Karpas-422 (cell line): Measurements from ENCODE around the gene STK17A. TPM values are rescaled to one million over a fixed set of nuclear protein-coding genes. Genes with fewer than 3 reads are reported as not detected.

Experiments used
- DNase-seq: peaks from one replicate; pipeline ENCODE4 v3.0.0-alpha.2; 2015
- H2AFZ ChIP-seq: fragments of 200-600 bp; sonication (generic); 2 replicates; pipeline ENCODE4 v1.6.1; 2014; ENCODE audit warnings: antibody characterized with exemption, low read length, mixed read lengths
- H3K27ac ChIP-seq: fragments of 200-600 bp; sonication (generic); 2 replicates; pipeline ENCODE4 v1.5.1; 2014; ENCODE audit warnings: mild to moderate bottlenecking, low read length, moderate library complexity
- H3K27me3 ChIP-seq: fragments of 200-600 bp; sonication (generic); 2 replicates; pipeline ENCODE4 v1.6.1; 2014; ENCODE audit warnings: low read length, mixed read lengths
- H3K36me3 ChIP-seq: fragments of 200-600 bp; sonication (generic); 2 replicates; pipeline ENCODE4 v1.6.1; 2014; ENCODE audit warnings: low read length, mixed read lengths; ENCODE audit not compliant: insufficient read depth
- H3K4me1 ChIP-seq: fragments of 200-600 bp; sonication (generic); 2 replicates; pipeline ENCODE4 v1.6.1; 2014; ENCODE audit warnings: mild to moderate bottlenecking, low read length, mixed read lengths
- H3K4me2 ChIP-seq: fragments of 200-600 bp; sonication (generic); 2 replicates; pipeline ENCODE4 v1.6.1; 2014; ENCODE audit warnings: low read length, low read depth, mild to moderate bottlenecking; ENCODE audit not compliant: poor library complexity, severe bottlenecking
- H3K4me3 ChIP-seq: fragments of 200-600 bp; sonication (generic); 2 replicates; pipeline ENCODE4 v1.5.1; 2014; ENCODE audit warnings: mild to moderate bottlenecking, antibody characterized with exemption, low read length, mixed read lengths
- H3K79me2 ChIP-seq: fragments of 200-600 bp; sonication (generic); 2 replicates; pipeline ENCODE4 v1.6.1; 2014; ENCODE audit warnings: mild to moderate bottlenecking, low read length, mixed read lengths
- H3K9ac ChIP-seq: fragments of 200-600 bp; sonication (generic); 2 replicates; pipeline ENCODE4 v1.6.0; 2014; ENCODE audit warnings: low read length
- H3K9me2 ChIP-seq: fragments of 200-600 bp; sonication (generic), shearing (Covaris generic); replicated peaks from 2 replicates; pipeline ENCODE4 v1.6.0; 2014; ENCODE audit warnings: mild to moderate bottlenecking, low read length, moderate library complexity; ENCODE audit not compliant: insufficient read depth
- H3K9me3 ChIP-seq: fragments of 300-700, 200-600 bp; sonication (generic); 2 replicates; pipeline ENCODE4 v1.6.1; 2014; ENCODE audit warnings: low read length, mixed read lengths
- H4K20me1 ChIP-seq: fragments of 200-600 bp; sonication (generic); 2 replicates; pipeline ENCODE4 v1.6.1; 2014; ENCODE audit warnings: mild to moderate bottlenecking, antibody characterized with exemption, low read length, low read depth; ENCODE audit not compliant: insufficient read depth
- total RNA-seq: library from RNA; depleted of rRNA; stranded (reverse); fragments of >200 nt; shearing (Covaris generic); gene quantifications from 2 replicates; pipeline ENCODE4 v1.2.3, GENCODE V29; 2014; ENCODE audit warnings: low replicate concordance

The STK17A gene
- total RNA-seq, 1 experiment from 2014 or later = 8.2 TPM

DNA sequence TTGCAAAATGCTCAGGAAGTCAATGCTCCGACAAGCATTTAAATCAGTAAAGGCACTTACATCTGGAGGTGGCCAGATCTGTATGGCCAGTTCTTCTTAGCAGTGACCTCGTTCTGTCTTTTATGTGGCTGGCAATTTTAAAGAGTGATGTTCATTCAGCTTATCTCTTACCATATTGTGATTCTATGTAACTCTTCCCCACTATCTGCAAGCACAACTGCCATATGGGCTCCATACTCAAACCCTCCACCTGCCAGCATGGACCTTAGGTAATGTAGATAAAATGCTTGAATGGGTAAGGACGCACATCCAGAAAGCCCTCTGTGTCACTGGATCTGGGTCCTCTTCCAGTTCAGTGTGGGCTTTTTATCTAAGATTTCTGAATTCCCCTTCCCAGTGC lies 42.4 kb upstream of the STK17A start:
- no peaks in the 10 kb centered on the region for H3K36me3 ChIP-seq
- H3K27me3 ChIP-seq = no peaks in the 10 kb centered on the region
- H2AFZ ChIP-seq = no peak overlapping the region
- H3K4me2 ChIP-seq = no peak overlapping the region
- H3K9me3 ChIP-seq = no peaks in the 10 kb centered on the region
- DNase-seq = no peak
- H3K79me2 ChIP-seq = no peaks in the 10 kb centered on the region
- H3K4me3 ChIP-seq = no peak overlapping the region
- no peaks in the 10 kb centered on the region for H3K4me1 ChIP-seq
- no peaks in the 10 kb centered on the region for H3K9me2 ChIP-seq
- no peak overlapping the region for H3K27ac ChIP-seq
- H4K20me1 ChIP-seq = no peaks in the 10 kb centered on the region
- no peak overlapping the region for H3K9ac ChIP-seq

DNA sequence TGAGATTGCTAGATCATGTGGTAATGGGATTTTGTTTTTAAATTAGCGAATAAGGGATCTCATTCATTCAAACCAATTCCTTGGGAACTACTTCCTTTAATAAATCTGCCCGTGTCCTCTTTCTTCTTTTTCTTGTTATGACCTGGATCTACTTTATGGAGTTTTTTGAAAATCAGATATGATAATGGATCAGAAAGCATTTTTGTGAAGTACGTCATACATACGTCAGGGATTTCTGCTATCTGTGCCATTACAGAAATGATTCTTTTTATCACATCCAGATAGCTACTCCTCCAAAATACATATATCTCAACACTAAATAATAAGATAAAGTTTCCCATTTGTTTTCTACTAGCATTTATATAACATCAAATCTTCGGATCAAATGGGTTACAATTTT lies 40.2 kb upstream of the STK17A start:
- no peak for DNase-seq
- Histone ChIP-seq H3K4me3 (no peak overlapping the region), H4K20me1 (no peaks in the 10 kb centered on the region), H3K4me1 (no peaks in the 10 kb centered on the region), H3K4me2 (no peak overlapping the region), H3K79me2 (no peaks in the 10 kb centered on the region), H3K9ac (no peak overlapping the region), H3K9me3 (no peaks in the 10 kb centered on the region), H3K27me3 (no peaks in the 10 kb centered on the region), H3K36me3 (no peaks in the 10 kb centered on the region), H2AFZ (no peak overlapping the region), H3K27ac (no peak overlapping the region), H3K9me2 (no peaks in the 10 kb centered on the region)

DNA sequence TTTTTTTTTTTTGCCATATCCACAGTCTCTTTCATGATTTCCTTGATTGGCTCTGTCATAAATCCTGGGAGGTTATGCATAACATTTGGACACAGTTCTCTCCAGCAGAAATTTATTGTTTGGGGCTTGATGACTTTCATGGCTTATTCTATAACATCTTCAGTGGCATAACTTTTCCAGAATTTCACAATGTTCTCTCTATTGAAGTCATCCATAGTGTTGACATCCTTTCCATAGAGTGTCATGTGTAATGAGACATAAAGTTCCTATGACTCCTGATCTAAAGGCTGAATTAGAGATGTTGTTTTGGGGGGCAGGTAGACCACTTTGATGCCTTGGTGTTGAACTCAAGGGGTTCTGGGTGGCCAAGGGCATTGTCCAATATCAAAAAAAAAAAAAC lies 36.7 kb upstream of the STK17A start:
- Histone ChIP-seq H3K9ac (no peak overlapping the region), H3K9me2 (no peaks in the 10 kb centered on the region), H3K79me2 (no peaks in the 10 kb centered on the region), H3K4me3 (no peak overlapping the region), H2AFZ (no peak overlapping the region), H3K27me3 (no peaks in the 10 kb centered on the region), H3K27ac (no peak overlapping the region), H3K4me1 (no peaks in the 10 kb centered on the region), H4K20me1 (no peaks in the 10 kb centered on the region), H3K36me3 (no peaks in the 10 kb centered on the region), H3K4me2 (no peak overlapping the region), H3K9me3 (no peaks in the 10 kb centered on the region)
- no peak for DNase-seq

DNA sequence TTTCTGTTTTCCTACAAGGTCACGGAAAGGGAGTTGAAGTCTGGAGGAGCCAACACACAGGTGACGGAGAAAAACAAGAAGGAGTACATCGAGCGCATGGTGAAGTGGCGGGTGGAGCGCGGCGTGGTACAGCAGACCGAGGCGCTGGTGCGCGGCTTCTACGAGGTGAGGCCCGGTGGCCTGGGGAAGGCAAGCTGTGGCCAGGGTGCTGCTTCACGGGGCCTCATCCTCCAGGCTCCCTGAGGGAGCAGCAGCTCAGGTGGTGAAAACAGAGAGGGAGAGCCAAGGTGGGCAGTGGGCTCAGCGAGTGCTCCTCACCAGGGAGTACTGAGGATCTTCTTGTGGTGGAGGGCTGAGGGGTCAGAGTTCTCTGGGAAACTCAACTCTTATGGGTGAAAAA lies 32.5 kb upstream of the STK17A start:
- H4K20me1 ChIP-seq = no peaks in the 10 kb centered on the region
- no peaks in the 10 kb centered on the region for H3K4me1 ChIP-seq
- H2AFZ ChIP-seq = no peak overlapping the region
- H3K27ac ChIP-seq = no peak overlapping the region
- no peak for DNase-seq
- no peaks in the 10 kb centered on the region for H3K36me3 ChIP-seq
- no peaks in the 10 kb centered on the region for H3K9me3 ChIP-seq
- H3K27me3 ChIP-seq = no peaks in the 10 kb centered on the region
- H3K79me2 ChIP-seq = no peaks in the 10 kb centered on the region
- H3K9me2 ChIP-seq = no peaks in the 10 kb centered on the region
- H3K9ac ChIP-seq = no peak overlapping the region
- H3K4me3 ChIP-seq = no peak overlapping the region
- no peak overlapping the region for H3K4me2 ChIP-seq

DNA sequence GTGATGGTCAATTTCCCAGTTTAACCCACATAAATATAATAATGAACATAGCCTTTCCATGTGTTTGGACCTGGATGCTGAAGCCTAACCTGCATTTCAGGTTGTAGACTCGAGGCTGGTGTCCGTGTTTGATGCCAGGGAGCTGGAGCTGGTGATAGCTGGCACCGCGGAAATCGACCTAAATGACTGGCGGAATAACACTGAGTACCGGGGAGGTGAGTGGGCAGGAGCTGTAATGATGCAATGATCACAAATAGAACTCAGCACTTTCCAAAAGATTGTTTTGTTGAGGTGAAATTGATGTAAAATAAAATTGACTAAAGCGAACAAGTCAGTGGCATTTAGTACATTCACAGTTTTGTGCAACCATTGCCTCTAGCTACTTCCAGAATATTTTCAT lies 30.8 kb upstream of the STK17A start:
- Histone ChIP-seq H3K4me2 (no peak overlapping the region), H3K4me3 (no peak overlapping the region)

GRCh38 chr7:43553999-43554398 lies 28.9 kb upstream of the STK17A start:
- no peak for DNase-seq

More for the DNA sequence above, 30.8 kb upstream of the STK17A start:
- no peaks in the 10 kb centered on the region for H3K36me3 ChIP-seq
- no peaks in the 10 kb centered on the region for H3K79me2 ChIP-seq
- DNase-seq = no peak
- no peak overlapping the region for H3K9ac ChIP-seq
- no peaks in the 10 kb centered on the region for H3K4me1 ChIP-seq
- H3K9me2 ChIP-seq = no peaks in the 10 kb centered on the region
- no peak overlapping the region for H3K27ac ChIP-seq
- H3K27me3 ChIP-seq = no peaks in the 10 kb centered on the region
- H3K9me3 ChIP-seq = no peaks in the 10 kb centered on the region
- no peak overlapping the region for H2AFZ ChIP-seq
- no peaks in the 10 kb centered on the region for H4K20me1 ChIP-seq

DNA sequence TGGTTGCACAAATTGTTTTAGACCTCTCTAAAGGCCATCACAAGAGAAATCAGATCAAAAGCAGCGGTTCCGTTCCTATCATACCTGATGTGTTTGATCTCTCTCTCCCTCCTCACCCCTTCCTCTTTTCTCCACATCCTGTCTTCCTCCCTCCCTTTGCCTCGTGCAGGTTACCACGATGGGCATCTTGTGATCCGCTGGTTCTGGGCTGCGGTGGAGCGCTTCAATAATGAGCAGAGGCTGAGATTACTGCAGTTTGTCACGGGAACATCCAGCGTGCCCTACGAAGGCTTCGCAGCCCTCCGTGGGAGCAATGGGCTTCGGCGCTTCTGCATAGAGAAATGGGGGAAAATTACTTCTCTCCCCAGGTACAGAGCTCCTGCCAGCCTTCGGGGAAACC lies 28.5 kb upstream of the STK17A start:
- H3K27me3 ChIP-seq = no peaks in the 10 kb centered on the region
- H2AFZ ChIP-seq = no peak overlapping the region
- no peak overlapping the region for H3K4me2 ChIP-seq
- no peaks in the 10 kb centered on the region for H3K9me3 ChIP-seq
- DNase-seq = no peak
- H3K36me3 ChIP-seq = no peaks in the 10 kb centered on the region
- H3K79me2 ChIP-seq = no peaks in the 10 kb centered on the region
- no peak overlapping the region for H3K27ac ChIP-seq
- no peak overlapping the region for H3K4me3 ChIP-seq
- no peak overlapping the region for H3K9ac ChIP-seq
- H3K9me2 ChIP-seq = no peaks in the 10 kb centered on the region
- no peaks in the 10 kb centered on the region for H3K4me1 ChIP-seq
- H4K20me1 ChIP-seq = no peaks in the 10 kb centered on the region

More at GRCh38 chr7:43553999-43554398, 28.9 kb upstream of the STK17A start:
- H3K27me3 ChIP-seq = no peaks in the 10 kb centered on the region
- H4K20me1 ChIP-seq = no peaks in the 10 kb centered on the region
- no peaks in the 10 kb centered on the region for H3K79me2 ChIP-seq
- H2AFZ ChIP-seq = no peak overlapping the region
- no peaks in the 10 kb centered on the region for H3K4me1 ChIP-seq
- no peak overlapping the region for H3K9ac ChIP-seq
- no peak overlapping the region for H3K4me2 ChIP-seq
- H3K36me3 ChIP-seq = no peaks in the 10 kb centered on the region
- no peak overlapping the region for H3K27ac ChIP-seq
- H3K4me3 ChIP-seq = no peak overlapping the region
- no peaks in the 10 kb centered on the region for H3K9me3 ChIP-seq
- no peaks in the 10 kb centered on the region for H3K9me2 ChIP-seq

DNA sequence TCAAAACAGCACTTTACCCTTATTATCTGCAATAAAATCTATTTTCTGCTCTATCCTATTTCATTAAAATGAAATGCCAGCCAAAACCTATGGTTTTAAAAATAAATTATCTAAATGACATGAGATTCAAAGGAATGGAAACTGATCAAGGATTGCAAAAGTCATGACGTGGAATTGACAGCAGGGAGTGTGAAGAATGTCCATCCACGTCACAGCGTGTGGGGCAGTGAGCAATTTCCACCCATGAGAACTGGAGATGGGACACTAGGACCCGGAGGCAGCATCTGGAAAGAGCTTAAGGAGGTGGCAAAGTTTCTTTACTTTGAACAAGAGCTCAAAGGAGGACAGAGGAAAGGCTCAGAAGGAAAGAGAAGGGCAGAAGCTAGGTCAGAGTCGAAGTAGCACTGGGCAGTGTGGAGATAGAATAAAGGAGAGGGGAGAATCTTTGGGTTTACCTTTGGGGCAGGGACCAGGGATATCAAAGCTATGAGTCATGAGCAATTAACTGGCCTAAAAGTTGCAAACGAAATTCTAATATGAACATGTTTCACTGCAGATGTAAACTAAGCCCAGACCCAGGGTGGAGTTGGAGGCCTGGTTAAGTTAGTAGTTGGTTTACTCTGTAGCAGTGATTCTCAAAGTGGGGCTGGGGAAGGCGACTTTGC lies 24.9 kb upstream of the STK17A start:
- Histone ChIP-seq H2AFZ (no peak overlapping the region), H3K9ac (no peak overlapping the region), H3K79me2 (no peaks in the 10 kb centered on the region)

More for the DNA sequence above, 24.9 kb upstream of the STK17A start:
- Histone ChIP-seq H3K27ac (no peak overlapping the region), H3K27me3 (no peaks in the 10 kb centered on the region), H3K9me2 (no peaks in the 10 kb centered on the region), H4K20me1 (no peaks in the 10 kb centered on the region), H3K9me3 (no peaks in the 10 kb centered on the region), H3K4me1 (no peaks in the 10 kb centered on the region), H3K4me3 (no peak overlapping the region), H3K4me2 (no peak overlapping the region), H3K36me3 (no peaks in the 10 kb centered on the region)
- no peak for DNase-seq
